RWPE1 (cell line): Measurements from ENCODE around the gene SDC3.

ENCODE experiments used
- CTCF ChIA-PET: fragments of 350-600 bp; sonication (Branson Sonifier 250); formaldehyde crosslinking; extraction: SDS; loops from one replicate; lab custom pipeline; 2021; lab: Yijun Ruan, JAX
- POLR2A ChIA-PET: fragments of 400-600 bp; formaldehyde crosslinking; extraction: SDS; loops from one replicate; lab custom pipeline; 2020; ENCODE audit warnings: antibody characterized with exemption; ENCODE audit not compliant: low non-redundant PET; lab: Yijun Ruan, JAX
- DNase-seq: peaks from one replicate; pipeline ENCODE4 v3.0.0; 2012; ENCODE audit warnings: low spot score
- H3K27ac ChIP-seq: fragments of 450-650 bp; 2 replicates; pipeline ENCODE4 v1.5.1; 2017
- TF ChIP-seq, protein P1 (sequence below): fragments of 450-650 bp; conservative IDR thresholded peaks from 2 replicates; pipeline ENCODE4 v1.5.1; 2017; ENCODE audit warnings: low read depth, mild to moderate bottlenecking

Gene SDC3

DNA sequence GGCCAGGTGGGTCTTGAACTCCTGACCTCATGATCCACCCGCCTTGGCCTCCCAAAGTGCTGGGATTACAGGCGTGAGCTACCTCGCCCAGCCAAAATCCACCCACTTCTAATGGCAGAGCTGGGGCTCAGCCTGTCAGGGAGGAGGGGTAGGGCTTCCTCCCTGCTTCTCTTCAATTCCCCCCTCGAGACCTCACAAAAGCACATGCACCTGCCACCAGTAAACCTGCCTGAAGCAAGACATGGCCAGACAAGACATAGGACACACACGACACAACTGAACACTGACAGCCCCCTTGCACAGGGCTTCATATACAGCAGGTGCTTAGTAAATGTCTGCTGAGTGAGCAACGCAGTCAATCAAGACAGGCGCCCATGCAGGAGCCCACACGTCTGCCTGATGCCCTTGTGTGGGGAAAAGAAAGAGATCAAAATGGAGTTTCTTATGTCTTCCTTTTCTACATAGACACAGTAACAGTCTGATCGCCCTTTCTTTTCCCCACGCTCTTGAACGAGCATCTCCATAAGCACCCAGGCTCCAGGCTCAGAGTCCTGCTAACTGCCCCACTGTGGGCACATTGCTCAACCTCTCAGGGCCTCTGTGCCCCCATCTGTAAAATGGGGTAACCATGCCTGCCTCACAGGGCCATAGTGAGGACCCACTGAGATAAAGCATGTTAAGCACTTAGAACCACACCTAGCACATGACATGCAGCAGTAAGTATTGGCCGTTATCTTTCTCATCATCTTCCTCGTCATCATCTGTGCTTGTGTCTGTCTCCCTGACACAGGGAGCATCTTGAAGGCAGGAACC, 8.8 kb downstream of the SDC3 start:
- TF ChIP-seq, protein P1, sequence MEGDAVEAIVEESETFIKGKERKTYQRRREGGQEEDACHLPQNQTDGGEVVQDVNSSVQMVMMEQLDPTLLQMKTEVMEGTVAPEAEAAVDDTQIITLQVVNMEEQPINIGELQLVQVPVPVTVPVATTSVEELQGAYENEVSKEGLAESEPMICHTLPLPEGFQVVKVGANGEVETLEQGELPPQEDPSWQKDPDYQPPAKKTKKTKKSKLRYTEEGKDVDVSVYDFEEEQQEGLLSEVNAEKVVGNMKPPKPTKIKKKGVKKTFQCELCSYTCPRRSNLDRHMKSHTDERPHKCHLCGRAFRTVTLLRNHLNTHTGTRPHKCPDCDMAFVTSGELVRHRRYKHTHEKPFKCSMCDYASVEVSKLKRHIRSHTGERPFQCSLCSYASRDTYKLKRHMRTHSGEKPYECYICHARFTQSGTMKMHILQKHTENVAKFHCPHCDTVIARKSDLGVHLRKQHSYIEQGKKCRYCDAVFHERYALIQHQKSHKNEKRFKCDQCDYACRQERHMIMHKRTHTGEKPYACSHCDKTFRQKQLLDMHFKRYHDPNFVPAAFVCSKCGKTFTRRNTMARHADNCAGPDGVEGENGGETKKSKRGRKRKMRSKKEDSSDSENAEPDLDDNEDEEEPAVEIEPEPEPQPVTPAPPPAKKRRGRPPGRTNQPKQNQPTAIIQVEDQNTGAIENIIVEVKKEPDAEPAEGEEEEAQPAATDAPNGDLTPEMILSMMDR: no peak
- no peak overlapping the region for H3K27ac ChIP-seq
- ChIA-PET CTCF (interaction anchor here (0.5 kb wide), 1 partner anchor 1925 kb away, joined by 3 read pairs; no protein-coding TSS in a partner anchor), POLR2A (no interaction called here)
- DNase-seq: no peak

GRCh38 chr1:30898031-30898815, 10.3 kb downstream of the SDC3 start:
- POLR2A ChIA-PET: no interaction called here

GRCh38 chr1:30896905-30897304, 11.7 kb downstream of the SDC3 start:
- ChIA-PET CTCF (interaction anchor here (0.7 kb wide), 2 partner anchors 19 to 122 kb away, joined by 3 to 4 read pairs; no protein-coding TSS in a partner anchor), POLR2A (no interaction called here)
- H3K27ac ChIP-seq: no peak overlapping the region
- TF ChIP-seq, protein P1: no peak
- DNase-seq: no peak

More at GRCh38 chr1:30898031-30898815, 10.3 kb downstream of the SDC3 start:
- no peak for DNase-seq
- TF ChIP-seq, protein P1: no peak
- no peak overlapping the region for H3K27ac ChIP-seq
- CTCF ChIA-PET: no interaction called here

- ChIA-PET CTCF (interaction anchor here (0.7 kb wide), 2 partner anchors 19 to 121 kb away, joined by 3 to 4 read pairs; no protein-coding TSS in a partner anchor), POLR2A (no interaction called here)
- DNase-seq: no peak
- no peak overlapping the region for H3K27ac ChIP-seq
- TF ChIP-seq, protein P1: no peak
Measured at GRCh38 chr1:30895944-30896660, 12.5 kb downstream of the SDC3 start.

DNA sequence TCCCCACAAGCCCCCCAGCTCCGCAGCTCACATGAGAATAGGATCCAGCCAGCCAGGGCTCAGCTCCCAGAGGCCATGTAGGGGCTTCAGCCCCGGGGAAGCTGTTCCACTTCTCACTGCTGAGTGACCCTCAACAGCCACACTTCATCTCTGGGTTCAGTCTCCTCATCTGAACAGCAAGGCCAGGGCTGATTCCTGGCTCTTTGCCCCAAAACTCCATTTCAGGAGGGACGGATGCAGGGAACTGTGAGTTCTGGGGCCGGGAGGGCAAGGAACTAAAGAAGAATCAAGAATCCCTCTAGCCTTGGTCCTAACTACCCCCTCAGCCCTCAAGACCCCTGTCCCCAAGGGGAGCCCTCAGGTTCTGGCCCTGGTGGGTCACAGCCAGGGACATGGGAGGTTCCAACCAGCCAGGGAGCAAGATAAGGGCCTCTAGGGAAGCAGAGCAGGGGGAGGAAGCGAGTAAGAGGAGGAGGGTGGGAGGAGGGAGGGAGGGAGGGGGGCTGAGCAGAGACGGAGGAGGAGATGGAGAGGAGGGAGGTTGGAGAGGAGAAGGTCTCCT, 13.1 kb downstream of the SDC3 start:
- no peak for DNase-seq
- ChIA-PET POLR2A (no interaction called here), CTCF (no interaction called here)
- H3K27ac ChIP-seq: no peak overlapping the region
- TF ChIP-seq, protein P1: no peak
